Caco-2 (cell line): Measurements from ENCODE around the gene KSR2. TPM values are rescaled to one million over a fixed set of nuclear protein-coding genes. Genes with fewer than 3 reads are reported as not detected.

Source experiments
- BruUV-seq: library from RNA; stranded (reverse); fragments of 400-500 nt; replicated peaks from 2 replicates; lab custom pipeline; 2021; lab: Mats Ljungman, UMichigan
- CTCF ChIA-PET: fragments of 300-600 bp; sonication (Branson Sonifier 250); formaldehyde crosslinking; loops from one replicate; lab custom pipeline; 2022; ENCODE audit warnings: antibody characterized with exemption; lab: Charles Lee
- POLR2A ChIA-PET: fragments of 300-600 bp; sonication (Branson Sonifier 250); formaldehyde crosslinking; loops from one replicate; lab custom pipeline; 2022; ENCODE audit warnings: antibody characterized with exemption; lab: Charles Lee
- DNase-seq, 2 experiments: peaks; one replicate each; pipeline versions ENCODE4 v3.0.0 to v3.0.0-alpha.2; 2020 to 2022
- H3K27me3 ChIP-seq: replicated peaks from 2 replicates; pipeline ENCODE4 v1.6.0; 2011; ENCODE audit warnings: low read length; ENCODE audit not compliant: control insufficient read depth, insufficient read depth
- H3K36me3 ChIP-seq: 2 replicates; pipeline ENCODE4 v1.5.1; 2011; ENCODE audit warnings: low read length; ENCODE audit not compliant: control insufficient read depth, insufficient read depth
- H3K4me1 ChIP-seq: fragments of 250-450 bp; sonication (Bioruptor Pico); 2 replicates; pipeline ENCODE4 v1.5.1; 2020; ENCODE audit warnings: mild to moderate bottlenecking
- H3K4me3 ChIP-seq: 2 replicates; pipeline ENCODE4 v1.5.1; 2011; ENCODE audit warnings: low read depth, mild to moderate bottlenecking, control low read depth, low read length
- H3K9me3 ChIP-seq: fragments of 250-450 bp; sonication (Bioruptor Pico); 2 replicates; pipeline ENCODE4 v1.5.1; 2020; ENCODE audit warnings: mild to moderate bottlenecking, moderate library complexity
- H3K27ac Mint-ChIP-seq: one replicate; pipeline ENCODE4 v1.8.0; 2022; ENCODE audit warnings: mixed read lengths; ENCODE audit not compliant: unreplicated experiment
- H3K27me3 Mint-ChIP-seq: one replicate; pipeline ENCODE4 v1.8.0; 2022; ENCODE audit warnings: mixed read lengths; ENCODE audit not compliant: insufficient read depth, unreplicated experiment
- H3K36me3 Mint-ChIP-seq: one replicate; pipeline ENCODE4 v1.8.0; 2022; ENCODE audit warnings: mild to moderate bottlenecking, mixed read lengths; ENCODE audit not compliant: insufficient read depth, unreplicated experiment
- H3K4me1 Mint-ChIP-seq: one replicate; pipeline ENCODE4 v1.8.0; 2022; ENCODE audit warnings: low read depth, mixed read lengths; ENCODE audit not compliant: unreplicated experiment
- H3K4me3 Mint-ChIP-seq: one replicate; pipeline ENCODE4 v1.8.0; 2022; ENCODE audit warnings: mild to moderate bottlenecking, moderate library complexity, mixed read lengths; ENCODE audit not compliant: unreplicated experiment
- H3K9me3 Mint-ChIP-seq: one replicate; pipeline ENCODE4 v1.8.0; 2022; ENCODE audit warnings: mixed read lengths; ENCODE audit not compliant: unreplicated experiment
- intact Hi-C: fragments of 100-400 bp; cut with micrococcal nuclease; formaldehyde crosslinking; loops from one replicate; pipeline ENCODE4 v1.10.0; 2022; ENCODE audit not compliant: unreplicated experiment
- total RNA-seq: library from RNA; stranded (reverse); gene quantifications from 2 replicates; pipeline ENCODE4 v1.2.3, GENCODE V29; 2022
- TF ChIP-seq, protein P1 (sequence below), 2 experiments: fragments of 200-600 bp in 1 of 2; IDR thresholded peaks; 1 replicate in 1 of 2; 2 replicates in 1 of 2; pipeline versions ENCODE4 v1.5.1 to v1.8.0; 2011 to 2022; ENCODE audit warnings: antibody characterized with exemption in 1 of 2, control low read depth in 1 of 2, inconsistent platforms in 1 of 2, low read depth in 1 of 2, low read length in 1 of 2, mild to moderate bottlenecking in 1 of 2, moderate library complexity in 1 of 2; ENCODE audit not compliant: insufficient read depth in 1 of 2, severe bottlenecking in 1 of 2, unreplicated experiment in 1 of 2

KSR2 gene
- total RNA-seq, 1 experiment from 2014 or later = 0.66 TPM

GRCh38 chr12:117835156-117835555, 133.6 kb downstream of the KSR2 start:
- BruUV-seq = no TSS peak
- no peak for DNase-seq
- CTCF ChIA-PET = no interaction called here
- no peak overlapping the region for H3K4me3 ChIP-seq
- Mint-ChIP-seq H3K9me3 (peaks cover 11% of the 10 kb centered on the region), H3K27ac (no peak overlapping the region), H3K27me3 (peaks cover 5% of the 10 kb centered on the region), H3K4me1 (no peaks in the 10 kb centered on the region), H3K4me3 (no peak overlapping the region), H3K36me3 (peaks cover 5% of the 10 kb centered on the region)
- intact Hi-C loops = loop anchor here (5.0 kb wide), 1 partner anchor 623 kb away; no protein-coding TSS in a partner anchor
- no peaks in the 10 kb centered on the region for H3K36me3 ChIP-seq
- POLR2A ChIA-PET = no interaction called here
- TF ChIP-seq, protein P1, sequence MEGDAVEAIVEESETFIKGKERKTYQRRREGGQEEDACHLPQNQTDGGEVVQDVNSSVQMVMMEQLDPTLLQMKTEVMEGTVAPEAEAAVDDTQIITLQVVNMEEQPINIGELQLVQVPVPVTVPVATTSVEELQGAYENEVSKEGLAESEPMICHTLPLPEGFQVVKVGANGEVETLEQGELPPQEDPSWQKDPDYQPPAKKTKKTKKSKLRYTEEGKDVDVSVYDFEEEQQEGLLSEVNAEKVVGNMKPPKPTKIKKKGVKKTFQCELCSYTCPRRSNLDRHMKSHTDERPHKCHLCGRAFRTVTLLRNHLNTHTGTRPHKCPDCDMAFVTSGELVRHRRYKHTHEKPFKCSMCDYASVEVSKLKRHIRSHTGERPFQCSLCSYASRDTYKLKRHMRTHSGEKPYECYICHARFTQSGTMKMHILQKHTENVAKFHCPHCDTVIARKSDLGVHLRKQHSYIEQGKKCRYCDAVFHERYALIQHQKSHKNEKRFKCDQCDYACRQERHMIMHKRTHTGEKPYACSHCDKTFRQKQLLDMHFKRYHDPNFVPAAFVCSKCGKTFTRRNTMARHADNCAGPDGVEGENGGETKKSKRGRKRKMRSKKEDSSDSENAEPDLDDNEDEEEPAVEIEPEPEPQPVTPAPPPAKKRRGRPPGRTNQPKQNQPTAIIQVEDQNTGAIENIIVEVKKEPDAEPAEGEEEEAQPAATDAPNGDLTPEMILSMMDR (IDR thresholded peaks at IDR 0.05; ENCODE audit: insufficient read depth in 1 of 2, low read depth in 1 of 2, low read length in 1 of 2, severe bottlenecking in 1 of 2, unreplicated experiment in 1 of 2) = no peak
- no peaks in the 10 kb centered on the region for H3K4me1 ChIP-seq
- H3K9me3 ChIP-seq = no peaks in the 10 kb centered on the region
- no peaks in the 10 kb centered on the region for H3K27me3 ChIP-seq

GRCh38 chr12:117832459-117833457, 136.0 kb downstream of the KSR2 start:
- intact Hi-C loops = no loop called here
- no peak for DNase-seq
- CTCF ChIA-PET = no interaction called here
- Mint-ChIP-seq H3K36me3 (peaks cover 5% of the 10 kb centered on the region), H3K4me3 (no peak overlapping the region), H3K4me1 (no peaks in the 10 kb centered on the region), H3K27me3 (peaks cover 3% of the 10 kb centered on the region), H3K27ac (no peak overlapping the region), H3K9me3 (peaks cover 22% of the 10 kb centered on the region)
- BruUV-seq = no TSS peak
- POLR2A ChIA-PET = no interaction called here
- H3K36me3 ChIP-seq = no peaks in the 10 kb centered on the region
- H3K4me3 ChIP-seq = no peak overlapping the region
- H3K9me3 ChIP-seq = peaks cover 7% of the 10 kb centered on the region; the same call in 1 of the 2 replicates
- TF ChIP-seq, protein P1 (IDR thresholded peaks at IDR 0.05; ENCODE audit: insufficient read depth in 1 of 2, low read depth in 1 of 2, low read length in 1 of 2, severe bottlenecking in 1 of 2, unreplicated experiment in 1 of 2) = no peak
- no peaks in the 10 kb centered on the region for H3K4me1 ChIP-seq
- H3K27me3 ChIP-seq = no peaks in the 10 kb centered on the region

- TF ChIP-seq, protein P1 (IDR thresholded peaks at IDR 0.05; ENCODE audit: insufficient read depth in 1 of 2, low read depth in 1 of 2, low read length in 1 of 2, severe bottlenecking in 1 of 2, unreplicated experiment in 1 of 2) = no peak
- H3K9me3 Mint-ChIP-seq = peaks cover 22% of the 10 kb centered on the region
- H3K27ac Mint-ChIP-seq = no peak overlapping the region
- DNase-seq = no peak
- ChIA-PET CTCF (interaction anchor here (0.6 kb wide), 1 partner anchor 11 kb away, joined by 3 read pairs; no protein-coding TSS in a partner anchor), POLR2A (no interaction called here)
- Histone ChIP-seq H3K9me3 (peaks cover 7% of the 10 kb centered on the region; the same call in 1 of the 2 replicates), H3K4me1 (no peaks in the 10 kb centered on the region), H3K4me3 (no peak overlapping the region), H3K36me3 (no peaks in the 10 kb centered on the region), H3K27me3 (no peaks in the 10 kb centered on the region)
- intact Hi-C loops = no loop called here
- H3K4me3 Mint-ChIP-seq = no peak overlapping the region
- peaks cover 5% of the 10 kb centered on the region for H3K36me3 Mint-ChIP-seq
- no TSS peak for BruUV-seq
- H3K4me1 Mint-ChIP-seq = no peaks in the 10 kb centered on the region
- peaks cover 3% of the 10 kb centered on the region for H3K27me3 Mint-ChIP-seq
Measured at GRCh38 chr12:117830471-117830870, 138.3 kb downstream of the KSR2 start.
